GM12865 (cell line): ENCODE data around the gene METTL15.
"Not testable (repeated sequence)": the region's sequence is repeated elsewhere in the genome, so short reads cannot be mapped to it uniquely, and the experiment has no call there.

Experiments used
- DNase-seq: peaks from one replicate; pipeline ENCODE4 v3.0.0; 2010; ENCODE audit warnings: low read depth
- H3K4me3 ChIP-seq: 2 replicates; pipeline ENCODE4 v1.5.1; 2011; ENCODE audit warnings: mild to moderate bottlenecking, low read depth, low read length, control low read depth
- CTCF ChIP-seq: IDR thresholded peaks from 2 replicates; pipeline ENCODE4 v1.5.1; 2011; ENCODE audit warnings: low read length, control low read depth, low read depth, inconsistent platforms; ENCODE audit not compliant: insufficient read depth; ENCODE audit errors: missing control alignments

The METTL15 gene

GRCh38 chr11:28110821-28111200, 2.6 kb downstream of the METTL15 start:
- DNase-seq = no peak
- H3K4me3 ChIP-seq = peak overlapping the region; percentile 87
- TF ChIP-seq CTCF = no peak

GRCh38 chr11:28114116-28114515, 5.9 kb downstream of the METTL15 start:
- H3K4me3 ChIP-seq = no peak overlapping the region
- DNase-seq = no peak
- no peak for TF ChIP-seq CTCF

GRCh38 chr11:28114731-28115130, 6.5 kb downstream of the METTL15 start:
- H3K4me3 ChIP-seq = no peak overlapping the region
- no peak for TF ChIP-seq CTCF
- no peak for DNase-seq

GRCh38 chr11:28117712-28118111, 9.5 kb downstream of the METTL15 start:
- no peak for DNase-seq
- no peak overlapping the region for H3K4me3 ChIP-seq
- no peak for TF ChIP-seq CTCF

GRCh38 chr11:28123151-28123581, 15.0 kb downstream of the METTL15 start:
- no peak overlapping the region for H3K4me3 ChIP-seq
- no peak for DNase-seq
- no peak for TF ChIP-seq CTCF

- no peak for TF ChIP-seq CTCF
- H3K4me3 ChIP-seq = no peak overlapping the region
- no peak for DNase-seq
Measured at GRCh38 chr11:28132548-28132947, 24.4 kb downstream of the METTL15 start.

GRCh38 chr11:28133146-28133545, 25.0 kb downstream of the METTL15 start:
- no peak for TF ChIP-seq CTCF
- DNase-seq = no peak

GRCh38 chr11:28136157-28136556, 28.0 kb downstream of the METTL15 start:
- not testable (repeated sequence) for DNase-seq, H3K4me3 ChIP-seq

More at GRCh38 chr11:28133146-28133545, 25.0 kb downstream of the METTL15 start:
- H3K4me3 ChIP-seq = no peak overlapping the region
